ENCODE results near the gene KANSL1L.

DNA sequence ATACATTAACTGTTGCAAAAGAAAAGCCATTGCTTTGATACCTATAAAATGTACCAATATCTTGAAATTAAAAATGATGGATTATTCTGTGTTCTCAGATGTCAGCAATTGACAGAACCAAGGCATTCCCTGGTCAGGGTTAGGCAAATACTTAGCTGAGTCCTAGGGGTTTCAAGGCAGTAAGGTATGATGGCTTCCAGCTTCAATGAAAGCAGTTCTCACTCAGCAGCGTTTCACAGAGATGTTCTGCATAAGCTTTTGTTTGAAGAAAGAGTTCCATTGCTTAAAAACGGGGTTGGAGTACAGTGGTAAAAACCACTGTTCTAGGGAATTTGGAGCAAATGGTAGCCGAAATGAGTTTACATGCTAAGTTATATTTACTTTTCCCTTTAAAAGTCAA is 17.0 kb upstream of the KANSL1L start:
- TF ChIP-seq EZH2 (IDR thresholded peaks at IDR 0.05) (no peak), POLR2AphosphoS5 (IDR thresholded peaks at IDR 0.05; ENCODE audit: borderline replicate concordance, low read depth, low read length) (no peak)

Data from SK-N-MC (cell line).